ENCODE data around the gene OR8A1.

DNA sequence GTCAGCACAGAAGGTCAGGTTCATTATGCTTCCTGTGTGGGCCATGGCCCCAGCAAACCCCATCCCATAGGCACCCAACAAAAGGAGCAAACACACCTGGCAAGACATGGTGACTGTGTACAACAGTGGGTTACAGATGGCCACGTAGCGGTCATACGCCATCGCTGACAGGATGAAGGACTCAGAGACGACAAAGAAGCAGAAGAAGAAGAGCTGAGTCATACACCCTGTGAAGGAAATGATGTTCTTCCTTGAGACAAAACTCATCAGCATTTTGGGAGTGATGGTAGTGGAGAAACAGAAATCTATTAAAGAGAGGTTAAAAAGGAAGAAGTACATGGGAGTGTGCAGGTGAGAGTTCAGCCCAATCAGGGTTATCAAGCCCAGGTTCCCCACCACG lies 26.7 kb upstream of the OR8A1 start:
- TF ChIP-seq EZH2 (IDR thresholded peaks at IDR 0.05; ENCODE audit: borderline replicate concordance, low read length) = no peak
- TF ChIP-seq, protein P1, sequence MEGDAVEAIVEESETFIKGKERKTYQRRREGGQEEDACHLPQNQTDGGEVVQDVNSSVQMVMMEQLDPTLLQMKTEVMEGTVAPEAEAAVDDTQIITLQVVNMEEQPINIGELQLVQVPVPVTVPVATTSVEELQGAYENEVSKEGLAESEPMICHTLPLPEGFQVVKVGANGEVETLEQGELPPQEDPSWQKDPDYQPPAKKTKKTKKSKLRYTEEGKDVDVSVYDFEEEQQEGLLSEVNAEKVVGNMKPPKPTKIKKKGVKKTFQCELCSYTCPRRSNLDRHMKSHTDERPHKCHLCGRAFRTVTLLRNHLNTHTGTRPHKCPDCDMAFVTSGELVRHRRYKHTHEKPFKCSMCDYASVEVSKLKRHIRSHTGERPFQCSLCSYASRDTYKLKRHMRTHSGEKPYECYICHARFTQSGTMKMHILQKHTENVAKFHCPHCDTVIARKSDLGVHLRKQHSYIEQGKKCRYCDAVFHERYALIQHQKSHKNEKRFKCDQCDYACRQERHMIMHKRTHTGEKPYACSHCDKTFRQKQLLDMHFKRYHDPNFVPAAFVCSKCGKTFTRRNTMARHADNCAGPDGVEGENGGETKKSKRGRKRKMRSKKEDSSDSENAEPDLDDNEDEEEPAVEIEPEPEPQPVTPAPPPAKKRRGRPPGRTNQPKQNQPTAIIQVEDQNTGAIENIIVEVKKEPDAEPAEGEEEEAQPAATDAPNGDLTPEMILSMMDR (IDR thresholded peaks at IDR 0.05; ENCODE audit: low read length) = no peak
